Renal pelvis (tissue), 4 donors: ENCODE data around the gene RTRAF. TPM values are rescaled to one million over a fixed set of nuclear protein-coding genes. Genes with fewer than 3 reads are reported as not detected.

Experiments
- DNase-seq: peaks from one replicate; pipeline ENCODE4 v3.0.0-alpha.2; 2013
- polyA plus RNA-seq, 3 donors: library from polyadenylated mRNA; unstranded; fragments of 120-200 nt; gene quantifications; one replicate each; pipeline ENCODE4 v1.2.1, GENCODE V29; 2013; ENCODE audit not compliant: insufficient read length in 3 of 3

Gene RTRAF
- polyA plus RNA-seq, 3 donors, result 231 to 290 (median 246) TPM

- DNase-seq, result no peak
Observed at GRCh38 chr14:52018252-52018651, 28.9 kb downstream of the RTRAF start.

DNA sequence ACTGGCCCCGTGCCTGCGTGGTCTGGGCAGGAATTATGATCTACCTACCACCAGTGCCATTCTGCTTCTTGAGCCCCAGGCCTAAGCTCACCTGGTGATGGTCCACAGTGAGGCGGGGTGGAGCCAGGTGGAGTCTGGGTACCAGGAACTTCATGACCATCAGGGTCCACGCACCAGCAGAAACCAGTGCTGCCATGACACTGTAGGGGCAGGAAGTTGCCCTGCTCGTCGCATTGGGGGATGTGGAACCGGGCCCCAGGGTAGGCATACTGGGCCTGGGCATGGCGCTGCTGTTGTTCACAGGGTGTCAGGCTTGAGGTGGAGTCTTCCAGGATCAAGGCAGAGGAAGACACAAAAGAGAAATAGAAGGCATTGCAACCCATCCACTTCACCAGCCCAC is 29.6 kb downstream of the RTRAF start:
- no peak for DNase-seq

DNA sequence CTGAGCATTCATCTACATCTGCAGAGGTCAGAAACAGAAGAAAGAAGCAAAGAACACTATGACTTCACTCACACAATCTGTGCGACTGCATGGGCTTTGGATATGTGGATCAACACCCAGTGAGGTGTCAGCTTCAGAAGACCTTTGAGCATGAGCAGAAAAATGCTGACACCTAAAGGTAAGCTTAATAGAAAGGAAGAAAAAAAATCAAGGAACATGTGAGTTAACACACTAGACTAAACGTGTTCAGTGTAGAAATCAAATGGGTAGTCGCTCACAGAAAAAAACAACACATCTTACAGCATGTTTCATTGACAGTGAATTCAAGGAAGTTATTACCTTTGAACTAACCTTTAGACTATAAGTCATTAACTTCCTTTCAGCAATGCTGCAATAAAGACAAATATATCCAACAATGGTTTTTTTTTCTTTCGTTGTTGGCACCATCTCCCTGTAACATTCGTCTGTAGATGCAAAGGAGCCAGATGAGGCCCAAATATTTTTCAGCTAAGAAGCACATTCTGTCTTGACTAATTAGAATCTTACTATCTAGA is 30.9 kb downstream of the RTRAF start:
- no peak for DNase-seq

- DNase-seq, result no peak
Observed at GRCh38 chr14:52020866-52021717, 31.7 kb downstream of the RTRAF start.

DNA sequence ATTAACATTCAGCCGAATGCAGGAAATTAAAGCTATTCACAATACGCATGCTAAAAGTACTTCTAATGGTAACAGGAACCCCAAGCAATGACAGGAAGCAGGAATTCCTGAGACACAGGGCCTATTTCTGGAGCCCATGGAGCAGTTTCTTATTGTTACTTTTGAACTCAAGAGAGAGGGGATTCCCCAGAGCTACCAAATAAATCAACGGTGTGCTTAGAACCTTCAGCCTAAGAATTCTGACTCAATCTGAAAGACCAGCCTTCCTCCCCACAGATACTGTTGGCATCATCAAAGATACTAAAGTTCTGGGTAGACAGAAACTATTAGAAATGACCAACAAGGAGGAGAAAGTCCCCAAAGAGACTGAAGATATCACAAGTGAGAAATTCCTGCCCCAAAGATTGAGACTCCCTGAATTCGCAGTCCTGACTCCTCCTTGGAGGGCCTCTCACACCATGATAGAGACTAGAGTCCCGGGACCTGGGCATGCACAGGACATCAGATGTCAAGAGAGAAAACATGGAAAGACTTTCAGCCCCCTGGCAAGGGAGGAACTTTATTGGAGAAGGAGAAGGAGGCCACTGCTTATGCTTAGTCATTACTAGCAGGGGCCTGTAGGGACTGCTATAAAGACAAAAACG is 32.7 kb downstream of the RTRAF start:
- DNase-seq, result no peak

- no peak for DNase-seq
Observed at GRCh38 chr14:52023518-52023917, 34.2 kb downstream of the RTRAF start.

- DNase-seq, result no peak
Observed at GRCh38 chr14:52025310-52025709, 36.0 kb downstream of the RTRAF start.

DNA sequence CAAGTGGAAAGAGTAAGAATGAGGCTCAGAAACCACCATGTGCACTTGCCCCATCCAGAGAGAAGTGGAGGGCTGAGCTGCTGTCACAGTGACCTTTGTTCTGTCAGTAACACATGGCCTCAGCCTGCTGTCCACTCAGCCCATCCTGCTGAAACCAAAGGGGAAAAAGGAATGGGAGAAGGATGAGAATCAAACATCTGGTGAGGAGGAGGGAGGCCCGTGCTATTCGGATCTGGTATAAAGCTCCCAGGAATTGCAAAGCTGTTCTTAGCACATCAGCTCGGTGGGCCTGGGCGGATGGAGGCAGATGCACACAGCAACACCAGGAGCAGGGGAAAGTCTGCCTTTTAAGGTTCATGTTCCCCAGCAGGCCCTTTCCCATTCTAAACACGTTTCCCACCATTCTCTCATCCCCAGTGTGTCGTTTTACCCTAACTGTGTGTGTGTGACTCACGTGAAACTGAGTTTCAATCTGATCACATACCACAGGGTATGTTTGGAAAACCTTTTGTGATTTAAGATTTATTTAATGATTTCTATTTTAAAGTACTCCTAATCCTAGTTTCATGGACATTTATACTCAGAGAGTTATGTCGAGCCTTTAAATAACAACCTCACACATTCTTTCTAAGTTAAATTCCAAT is 36.8 kb downstream of the RTRAF start:
- no peak for DNase-seq

DNA sequence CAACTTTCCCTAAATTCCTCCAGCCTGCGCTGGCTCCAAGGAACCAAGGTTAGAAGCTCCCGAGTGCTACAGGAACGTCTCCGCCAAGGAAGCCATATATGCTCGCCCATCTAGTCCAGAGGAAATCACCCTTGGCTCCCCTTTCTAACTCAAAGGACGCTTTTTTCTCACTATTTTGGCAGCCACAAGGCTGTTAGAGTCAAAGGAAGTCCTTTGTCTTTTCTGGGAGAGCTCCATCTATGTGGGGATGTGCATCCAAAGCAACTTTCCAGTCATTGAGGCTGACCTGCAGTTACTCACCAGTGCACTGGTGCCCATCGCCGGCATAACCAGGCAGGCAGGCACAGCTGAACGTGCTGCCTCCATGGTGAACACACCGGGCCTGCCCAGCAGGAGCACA is 37.6 kb downstream of the RTRAF start:
- DNase-seq, result no peak

DNA sequence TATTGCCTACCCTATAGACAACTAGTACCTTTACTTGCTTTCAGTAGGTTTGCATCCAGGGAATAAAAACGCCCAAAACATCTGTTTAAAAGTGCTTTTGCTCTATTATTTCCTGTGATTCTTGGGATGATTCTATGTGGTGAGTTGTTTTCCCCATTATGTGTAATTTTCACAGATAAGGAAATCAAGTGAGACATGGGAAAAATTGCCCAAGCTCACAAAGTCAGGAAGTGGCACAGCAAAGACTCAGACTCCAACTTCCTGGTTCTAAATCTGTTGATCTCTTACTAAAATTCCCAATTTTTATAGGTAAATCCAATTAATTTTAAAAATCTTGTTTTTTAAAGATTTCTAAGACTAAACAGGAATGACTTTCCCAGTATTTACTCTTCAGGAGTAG is 40.5 kb downstream of the RTRAF start:
- DNase-seq, result no peak

GRCh38 chr14:52031781-52032180 is 42.4 kb downstream of the RTRAF start:
- no peak for DNase-seq

GRCh38 chr14:52032204-52032801 is 43.0 kb downstream of the RTRAF start:
- no peak for DNase-seq

DNA sequence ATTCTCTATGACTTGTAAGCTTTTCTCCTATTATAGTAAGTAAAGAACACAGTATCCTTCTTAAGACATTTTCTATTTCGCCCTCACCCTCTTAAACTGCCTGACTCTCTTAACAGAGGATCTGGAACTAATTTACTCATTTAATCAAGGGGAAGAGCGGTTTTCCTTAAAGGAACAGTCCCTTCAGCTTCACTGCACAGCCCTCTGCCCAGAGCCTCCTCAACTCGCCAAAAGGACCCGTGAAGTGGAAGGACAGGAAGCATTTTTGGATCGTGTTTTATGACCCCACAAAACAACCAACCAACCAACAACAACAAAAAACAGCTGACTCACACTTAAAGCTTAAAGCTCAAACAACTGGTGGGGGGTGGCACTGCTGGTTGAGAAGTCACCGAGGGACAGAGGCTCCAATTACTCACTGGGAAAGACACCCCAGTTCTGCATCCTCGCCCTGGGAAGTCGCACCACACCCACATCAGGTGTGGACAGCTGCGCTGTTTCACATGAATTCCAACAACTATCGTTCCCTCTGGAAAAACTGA is 43.8 kb downstream of the RTRAF start:
- DNase-seq, result no peak

- no peak for DNase-seq
Observed at GRCh38 chr14:52039124-52039815, 49.9 kb downstream of the RTRAF start.

DNA sequence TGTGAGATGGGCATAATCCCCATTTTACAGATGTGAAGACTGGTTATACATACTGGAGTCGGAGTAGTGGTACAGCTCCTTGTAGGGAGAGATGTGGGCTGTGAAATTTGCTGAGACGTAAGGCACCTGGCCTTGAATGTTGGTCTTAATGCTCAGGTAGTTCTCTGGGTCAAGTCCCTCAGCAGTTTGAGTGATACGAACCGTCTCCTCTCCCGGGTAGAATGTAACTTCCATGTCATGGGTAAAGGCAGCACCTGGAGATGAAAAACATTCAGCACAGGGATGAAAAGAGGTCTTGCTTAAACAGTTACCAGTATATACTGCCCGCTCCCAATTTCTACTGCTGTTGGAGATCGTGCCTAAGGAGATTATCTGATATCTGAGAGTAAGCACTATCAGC is 51.3 kb downstream of the RTRAF start:
- no peak for DNase-seq

- no peak for DNase-seq
Observed at GRCh38 chr14:52042371-52043289, 53.3 kb downstream of the RTRAF start.

DNA sequence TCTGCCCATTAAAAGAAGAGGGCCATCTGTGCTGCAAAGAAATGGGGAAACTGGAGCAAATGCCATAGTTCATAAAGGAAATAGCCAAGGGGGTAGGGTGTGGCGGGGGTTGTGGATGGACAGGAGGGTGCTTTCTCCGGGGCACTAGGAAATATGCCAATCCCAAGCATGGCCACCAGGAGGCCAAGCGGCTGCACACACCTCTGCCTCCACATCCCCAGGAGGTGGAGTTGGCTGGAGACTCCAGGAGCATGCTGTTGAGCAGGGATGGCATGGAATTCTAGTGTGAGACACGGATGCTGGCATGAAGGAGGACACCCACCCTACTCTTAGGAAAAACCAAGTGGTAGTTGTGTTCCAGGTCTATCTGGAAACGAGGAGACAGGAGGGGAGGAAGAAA is 54.3 kb downstream of the RTRAF start:
- no peak for DNase-seq

- no peak for DNase-seq
Observed at GRCh38 chr14:52044791-52045522, 55.6 kb downstream of the RTRAF start.

DNA sequence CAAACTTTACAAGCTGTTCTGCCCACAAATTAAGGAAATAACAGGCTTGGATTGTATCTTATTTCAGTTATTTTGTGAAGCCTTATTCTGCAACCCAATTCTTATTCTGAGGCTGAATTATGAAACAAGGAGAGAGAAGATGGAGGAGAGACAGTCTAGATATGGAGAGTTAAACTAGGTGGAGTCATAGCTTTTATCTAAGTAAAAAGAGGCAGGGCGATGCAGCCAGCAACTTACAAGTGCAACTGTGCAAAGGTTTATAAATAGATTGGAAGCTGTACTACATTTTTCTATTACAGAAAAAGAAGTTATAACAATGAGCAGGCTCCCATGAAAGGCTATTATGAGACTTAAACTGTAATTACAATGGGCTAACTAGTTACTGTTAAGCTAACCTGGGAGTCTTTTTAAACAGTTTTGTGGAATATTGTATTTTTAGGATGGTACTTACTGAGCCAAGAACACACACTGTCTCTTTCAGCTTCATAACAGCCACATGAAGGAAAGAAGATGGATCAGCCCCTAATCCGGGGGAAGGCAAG is 57.1 kb downstream of the RTRAF start:
- no peak for DNase-seq
